Endothelial cell of umbilical vein (primary cell): Measurements from ENCODE around the gene ERGIC1. TPM values are rescaled to one million over a fixed set of nuclear protein-coding genes. Genes with fewer than 3 reads are reported as not detected.

Experiments used
- BruUV-seq: library from RNA; stranded (reverse); fragments of 400-500 nt; replicated peaks from 2 replicates; lab custom pipeline; 2021; lab: Mats Ljungman, UMichigan
- CTCF ChIA-PET: fragments of 300-600, 350-600 bp; sonication (Branson Sonifier 250); formaldehyde crosslinking; loops from one replicate; lab custom pipeline; 2021; ENCODE audit warnings: antibody characterized with exemption, inconsistent platforms; lab: Charles Lee
- POLR2A ChIA-PET: fragments of 300-600, 350-600 bp; sonication (Branson Sonifier 250); formaldehyde crosslinking; loops from one replicate; lab custom pipeline; 2021; ENCODE audit warnings: antibody characterized with exemption, inconsistent platforms; lab: Charles Lee
- DNase-seq: peaks from one replicate; pipeline ENCODE4 v3.0.0-alpha.2; 2011; ENCODE audit warnings: low read depth, low spot score
- FAIRE-seq: peaks from 2 replicates; lab custom pipeline; 2011; peaks lifted over from hg19 to GRCh38; lab: Jason Lieb, UNC
- H2AFZ ChIP-seq: 2 replicates; pipeline ENCODE4 v1.6.0; 2012; ENCODE audit warnings: low read depth, low read length, control low read depth, inconsistent platforms
- H3K27ac ChIP-seq: 2 replicates; pipeline ENCODE4 v1.5.1; 2011; ENCODE audit warnings: low read depth, mild to moderate bottlenecking, control low read depth, low read length, moderate library complexity; ENCODE audit not compliant: insufficient read depth
- H3K27me3 ChIP-seq, 2 experiments: 2 replicates each; pipeline versions ENCODE4 v1.6.0 to v1.6.1; 2011; ENCODE audit warnings: low read length in 2 of 2, mixed read lengths in 1 of 2; ENCODE audit not compliant: control insufficient read depth in 2 of 2, insufficient read depth in 2 of 2
- H3K36me3 ChIP-seq, 2 experiments: 2 replicates in 1 of 2; 3 replicates in 1 of 2; pipeline ENCODE4 v1.5.1; 2011; ENCODE audit warnings: low read length in 2 of 2, mild to moderate bottlenecking in 1 of 2, moderate library complexity in 1 of 2; ENCODE audit not compliant: control insufficient read depth in 2 of 2, insufficient read depth in 2 of 2; ENCODE audit errors: extremely low read depth in 1 of 2
- H3K4me1 ChIP-seq: 3 replicates; pipeline ENCODE4 v1.5.1; 2011; ENCODE audit warnings: mild to moderate bottlenecking, low read length; ENCODE audit not compliant: control insufficient read depth, insufficient read depth; ENCODE audit errors: extremely low read depth
- H3K4me2 ChIP-seq: 2 replicates; pipeline ENCODE4 v1.6.1; 2011; ENCODE audit warnings: low read length, control low read depth, mixed read lengths; ENCODE audit not compliant: insufficient read depth
- H3K4me3 ChIP-seq, 3 experiments: fragments of 200-600 bp in 1 of 3; sonication (generic), shearing (Covaris generic) in 1 of 3; replicated peaks in 1 of 3; 2 replicates each; pipeline ENCODE4 v1.5.1; 2011 to 2016; ENCODE audit warnings: control low read depth in 3 of 3, low read length in 3 of 3, mild to moderate bottlenecking in 2 of 3, inconsistent platforms in 1 of 3, low read depth in 1 of 3, moderate library complexity in 1 of 3; ENCODE audit not compliant: insufficient read depth in 1 of 3
- H3K79me2 ChIP-seq: 2 replicates; pipeline ENCODE4 v1.6.0; 2012; ENCODE audit warnings: low read length, inconsistent platforms; ENCODE audit not compliant: control insufficient read depth, insufficient read depth
- H3K9ac ChIP-seq: replicated peaks from 2 replicates; pipeline ENCODE3; 2011; ENCODE audit warnings: low read length, control low read depth; ENCODE audit not compliant: insufficient read depth; ENCODE audit errors: extremely low read depth
- H3K9me1 ChIP-seq: replicated peaks from 3 replicates; pipeline ENCODE4 v1.6.0; 2011; ENCODE audit warnings: mild to moderate bottlenecking, low read length; ENCODE audit not compliant: control insufficient read depth, insufficient read depth; ENCODE audit errors: extremely low read depth
- H3K9me3 ChIP-seq: replicated peaks from 2 replicates; pipeline ENCODE4 v1.5.1; 2012; ENCODE audit warnings: low read length, inconsistent platforms; ENCODE audit not compliant: control insufficient read depth, insufficient read depth
- H4K20me1 ChIP-seq: replicated peaks from 2 replicates; pipeline ENCODE3; 2011; ENCODE audit warnings: mild to moderate bottlenecking, low read length; ENCODE audit not compliant: control insufficient read depth, insufficient read depth; ENCODE audit errors: extremely low read depth
- CTCF ChIP-seq, 2 donors: IDR thresholded peaks; 1 replicate in 1 of 2; 2 replicates in 1 of 2; pipeline ENCODE4 v1.5.1; 2011; ENCODE audit warnings: low read length in 2 of 2, mild to moderate bottlenecking in 2 of 2, moderate library complexity in 2 of 2, control low read depth in 1 of 2, inconsistent platforms in 1 of 2, low read depth in 1 of 2; ENCODE audit not compliant: insufficient read depth in 1 of 2; ENCODE audit errors: extremely low read depth in 1 of 2
- EZH2 ChIP-seq: IDR thresholded peaks from 2 replicates; pipeline ENCODE4 v1.6.1; 2012; ENCODE audit warnings: borderline replicate concordance, low read depth, mild to moderate bottlenecking, moderate library complexity, low read length, inconsistent platforms; ENCODE audit not compliant: severe bottlenecking
- FOS ChIP-seq: IDR thresholded peaks from 2 replicates; pipeline ENCODE4 v1.6.1; 2011; ENCODE audit warnings: mild to moderate bottlenecking, low read length, moderate library complexity, borderline replicate concordance; ENCODE audit not compliant: insufficient read depth
- GATA2 ChIP-seq: IDR thresholded peaks from 2 replicates; pipeline ENCODE4 v1.7.0; 2011; ENCODE audit warnings: low read depth, mild to moderate bottlenecking, moderate library complexity, mixed read lengths, low read length; ENCODE audit not compliant: insufficient read length, insufficient read depth
- JUN ChIP-seq: IDR thresholded peaks from 2 replicates; pipeline ENCODE4 v1.6.1; 2011; ENCODE audit warnings: borderline replicate concordance, low read depth; ENCODE audit not compliant: insufficient read length, insufficient read depth
- MAX ChIP-seq: IDR thresholded peaks from 2 replicates; pipeline ENCODE4 v1.6.1; 2011; ENCODE audit not compliant: insufficient read depth, insufficient read length
- MYC ChIP-seq: IDR thresholded peaks from one replicate; pipeline ENCODE4 v1.6.1; 2011; ENCODE audit warnings: mild to moderate bottlenecking, low read depth, low read length
- POLR2A ChIP-seq: IDR thresholded peaks from 2 replicates; pipeline ENCODE4 v1.6.1; 2012; ENCODE audit warnings: low read depth, mild to moderate bottlenecking, control low read depth, low read length
- POLR2AphosphoS5 ChIP-seq: IDR thresholded peaks from 2 replicates; pipeline ENCODE4 v1.6.1; 2012; ENCODE audit warnings: low read depth, mild to moderate bottlenecking, control low read depth, low read length, moderate library complexity; ENCODE audit not compliant: insufficient read depth
- dilution Hi-C: fragments of 300-500 bp; cut with MboI; formaldehyde crosslinking; loops from one replicate; pipeline ENCODE4 v1.15.0; 2019; ENCODE audit warnings: low sequenced_read_pairs; ENCODE audit not compliant: extremely low pct_ligation_motif_present
- intact Hi-C: fragments of 100-400 bp; cut with micrococcal nuclease; formaldehyde crosslinking; loops from one replicate; pipeline ENCODE4 v1.10.0; 2022
- polyA plus RNA-seq, 4 experiments: library from polyadenylated mRNA; depleted of rRNA in 3 of 4; stranded (reverse) in 3 of 4; unstranded in 1 of 4; fragments of >200 nt; gene quantifications; 2 replicates each; pipeline versions ENCODE4 v1.2.1 to v1.2.3, GENCODE V29; 2011 to 2012; ENCODE audit warnings: missing spikeins in 1 of 4
- total RNA-seq: library from RNA; stranded (reverse); gene quantifications from 2 replicates; pipeline ENCODE4 v1.2.3, GENCODE V29; 2021

ERGIC1 gene
- total and polyA plus RNA-seq, 2 donors (not counting 3 experiments of a cell fraction or from before 2014, with no cell fraction given) = 105 to 109 TPM

- intact Hi-C loops = no loop called here
- Histone ChIP-seq H4K20me1 (no peaks in the 10 kb centered on the region), H3K36me3 (no peaks in the 10 kb centered on the region), H3K9ac (no peak overlapping the region), H3K9me1 (no peaks in the 10 kb centered on the region), H2AFZ (no peak overlapping the region), H3K4me3 (no peak overlapping the region), H3K4me2 (no peak overlapping the region), H3K27ac (no peak overlapping the region), H3K27me3 (no peaks in the 10 kb centered on the region), H3K79me2 (no peaks in the 10 kb centered on the region), H3K4me1 (peaks cover 40% of the 10 kb centered on the region), H3K9me3 (no peaks in the 10 kb centered on the region)
- CTCF ChIA-PET = interaction anchor here (0.8 to 0.9 kb wide), 3 partner anchors 12 to 19 kb away, joined by 3 to 4 read pairs (median 3); no protein-coding TSS in a partner anchor
- POLR2A ChIA-PET = interaction anchor here (1.1 kb wide), 1 partner anchor 20 kb away, joined by 3 read pairs; no protein-coding TSS in a partner anchor
- FAIRE-seq (no peak), DNase-seq (no peak)
- no peak for TF ChIP-seq GATA2
- no peak for TF ChIP-seq JUN
- TF ChIP-seq MAX = no peak
- no peak for TF ChIP-seq POLR2AphosphoS5
- TF ChIP-seq EZH2 = no peak
- TF ChIP-seq CTCF (IDR thresholded peaks at IDR 0.05; ENCODE audit: extremely low read depth in 1 of 2, insufficient read depth in 1 of 2, low read depth in 1 of 2, low read length in 2 of 2) = no peak
- no peak for TF ChIP-seq POLR2A
- no peak for TF ChIP-seq MYC
- no peak for TF ChIP-seq FOS
- BruUV-seq = no TSS peak
- dilution Hi-C loops = no loop called here
Observed at GRCh38 chr5:172791286-172791685, 42.8 kb upstream of the ERGIC1 start.
